ENCODE data around the gene MAN1C1.

The MAN1C1 gene

GRCh38 chr1:25744140-25744581 lies 127.6 kb downstream of the MAN1C1 start:
- DNase-seq: no peak

DNA sequence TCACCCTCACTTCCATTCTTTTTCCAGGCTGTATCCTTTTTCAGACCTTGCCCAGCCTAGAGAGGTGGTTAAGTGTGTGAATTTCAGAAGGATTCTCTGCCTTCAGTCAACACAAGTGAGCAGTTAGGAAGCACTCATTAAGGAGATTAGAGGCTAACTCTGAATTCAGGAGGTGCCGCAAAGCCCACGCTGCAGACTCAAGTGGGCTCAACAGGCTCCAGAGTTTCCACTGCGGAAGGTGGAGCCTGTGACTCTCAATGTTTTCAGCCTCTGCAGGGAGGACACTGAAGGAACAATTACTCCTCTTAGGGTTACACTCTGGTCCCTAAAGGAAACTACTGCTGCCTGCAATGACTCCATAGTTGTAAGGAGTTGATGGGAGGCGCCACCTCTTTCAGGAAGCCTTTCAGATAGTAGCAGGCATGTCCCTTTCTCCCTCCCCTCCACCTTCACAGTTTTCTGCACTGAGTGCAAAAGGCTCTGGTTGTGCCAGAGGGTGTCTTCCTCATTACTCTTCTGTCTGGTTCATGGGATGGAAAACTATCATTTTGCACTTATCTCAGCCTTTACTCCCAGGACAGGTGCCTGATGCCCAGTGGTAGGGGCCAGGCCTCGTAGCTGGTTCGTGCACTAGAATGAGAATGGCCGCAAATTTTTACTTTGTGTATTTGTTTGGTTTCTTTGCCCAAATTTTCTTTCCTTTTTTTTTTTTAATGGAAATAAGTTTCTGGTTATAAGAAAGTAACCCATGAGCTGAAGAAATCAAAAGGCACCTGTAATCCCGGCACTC lies 128.2 kb downstream of the MAN1C1 start:
- no peak for DNase-seq

GRCh38 chr1:25746299-25747045 lies 129.9 kb downstream of the MAN1C1 start:
- DNase-seq: no peak

DNA sequence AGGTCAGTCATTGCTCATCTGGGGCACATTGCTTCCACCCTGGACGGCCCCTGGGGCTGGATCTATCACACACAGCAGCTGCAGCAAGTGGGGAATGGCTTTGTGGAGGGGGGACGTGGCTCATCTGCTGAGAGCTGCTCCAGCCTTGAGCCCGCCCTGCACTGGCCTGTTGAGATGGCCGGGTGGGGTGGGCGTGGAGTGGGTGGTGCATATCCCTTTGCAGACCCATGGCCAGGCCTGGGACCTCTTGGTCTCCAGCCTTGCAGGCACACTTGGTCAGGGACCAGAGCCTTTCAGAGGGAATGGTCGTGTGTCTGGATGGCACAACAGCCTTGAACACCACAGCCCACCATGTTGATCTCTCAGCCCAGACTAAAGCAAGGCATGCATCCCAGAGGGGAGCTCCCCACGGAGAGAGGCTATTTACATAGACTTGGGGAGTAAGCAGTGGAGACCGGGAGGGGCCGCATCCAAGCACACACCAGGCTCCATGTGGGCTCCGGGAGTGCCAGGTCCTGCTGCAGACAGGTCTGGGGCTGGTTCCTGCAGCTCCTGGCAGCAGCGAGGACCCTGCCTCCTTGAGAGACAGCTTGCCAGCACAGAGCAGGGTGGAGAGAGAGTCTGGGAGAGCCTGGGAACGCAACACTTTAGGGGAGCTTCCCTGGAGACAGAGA lies 130.6 kb downstream of the MAN1C1 start:
- no peak for DNase-seq

DNA sequence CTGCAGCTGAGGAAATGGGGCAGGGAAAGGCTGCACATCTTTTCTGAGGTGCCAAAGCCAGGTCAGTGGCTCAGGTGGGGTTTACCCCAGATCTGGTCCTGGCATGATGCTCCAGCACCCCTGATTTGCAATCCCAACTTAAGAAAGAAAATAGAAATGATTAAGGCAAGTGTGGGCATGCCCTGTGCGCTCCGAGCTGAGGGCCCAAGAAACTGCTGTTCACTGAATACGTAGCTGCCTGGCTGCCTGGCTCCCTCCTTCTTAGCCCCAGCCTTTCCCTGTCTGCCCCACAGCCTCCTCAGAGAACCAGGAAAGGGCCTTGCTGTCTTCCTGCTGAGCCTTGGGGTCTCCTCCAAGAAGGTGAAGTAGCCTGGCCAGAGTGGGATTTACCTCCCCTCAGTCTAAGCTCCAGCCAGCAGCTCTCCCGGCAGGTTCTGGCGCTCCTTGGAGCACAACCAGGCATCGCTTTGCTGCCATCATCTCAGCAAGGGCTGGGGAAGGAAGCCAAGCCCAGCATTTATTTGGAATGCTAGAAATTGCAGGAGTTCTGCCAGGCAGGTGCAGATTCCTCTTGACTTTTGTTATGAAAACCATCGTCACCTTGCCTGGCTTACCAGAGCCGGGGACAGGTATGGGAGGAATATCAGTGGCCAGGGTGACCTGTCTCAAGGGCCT lies 132.1 kb downstream of the MAN1C1 start:
- DNase-seq: no peak

- no peak for DNase-seq
These were observed 134.5 kb downstream of the MAN1C1 start for GRCh38 chr1:25750923-25751605.

DNA sequence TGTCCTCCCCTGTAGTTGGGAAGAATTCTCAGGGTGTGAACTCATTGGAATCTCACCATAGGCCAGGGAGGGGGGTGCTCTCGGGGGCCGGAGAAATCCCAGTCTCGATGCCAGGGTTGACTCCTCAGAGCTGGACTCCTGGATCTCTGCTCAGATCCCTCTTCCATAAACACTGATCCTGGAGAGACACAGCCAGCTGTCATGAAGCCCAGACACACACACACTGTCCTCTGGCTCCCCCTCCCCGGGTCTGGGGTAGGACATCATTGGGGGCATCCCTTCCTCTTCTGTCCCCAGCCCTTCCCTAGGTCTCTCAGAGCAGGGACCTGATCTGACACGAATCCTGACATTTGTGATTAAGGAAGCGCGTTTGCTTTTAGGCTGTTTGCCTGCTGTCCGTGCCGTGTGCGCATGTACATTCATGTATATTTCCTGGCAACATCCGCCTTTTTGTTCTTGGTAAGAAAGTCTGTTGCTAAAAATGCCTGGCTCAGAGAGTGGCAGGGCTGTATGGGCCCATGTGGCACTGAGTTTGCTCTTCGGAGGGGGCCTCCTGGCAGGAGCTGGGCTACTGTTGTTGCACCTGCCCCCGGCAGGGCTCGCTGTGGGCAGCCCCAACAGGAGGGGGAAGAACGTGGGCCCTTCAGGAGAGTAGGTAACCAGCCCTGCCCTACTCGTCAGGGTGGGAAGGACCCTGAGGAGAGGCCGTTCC lies 138.0 kb downstream of the MAN1C1 start:
- DNase-seq: no peak

DNA sequence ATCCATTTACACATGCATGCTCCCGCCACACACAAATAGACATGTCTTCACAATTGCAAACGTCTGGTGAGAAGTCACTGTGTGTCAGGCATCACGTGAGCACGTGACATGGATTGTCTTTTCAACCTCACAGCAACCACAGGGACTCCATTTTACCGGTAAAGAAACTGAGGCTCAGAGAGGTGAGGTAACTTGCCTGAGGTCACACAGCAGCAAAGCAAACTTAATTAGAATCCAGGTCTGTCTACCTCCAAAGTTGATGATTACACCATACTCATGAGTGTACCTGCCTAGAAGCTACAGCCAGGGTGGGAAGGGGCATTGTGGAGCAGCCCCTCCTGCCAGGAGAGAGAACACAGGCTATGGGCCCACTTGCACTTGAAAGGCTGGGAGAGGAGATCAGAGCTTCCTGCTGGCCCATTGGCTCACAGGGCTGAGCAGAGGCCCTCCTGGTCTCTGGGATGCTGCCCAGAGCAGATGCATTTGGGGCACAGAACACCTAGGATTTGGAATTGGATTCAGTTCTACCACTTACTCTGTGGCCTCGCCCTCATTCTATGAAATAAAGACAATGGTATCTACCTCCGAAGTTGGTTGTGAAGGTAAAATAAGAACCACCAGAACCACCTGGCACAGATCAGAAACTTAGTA lies 139.0 kb downstream of the MAN1C1 start:
- DNase-seq: no peak

DNA sequence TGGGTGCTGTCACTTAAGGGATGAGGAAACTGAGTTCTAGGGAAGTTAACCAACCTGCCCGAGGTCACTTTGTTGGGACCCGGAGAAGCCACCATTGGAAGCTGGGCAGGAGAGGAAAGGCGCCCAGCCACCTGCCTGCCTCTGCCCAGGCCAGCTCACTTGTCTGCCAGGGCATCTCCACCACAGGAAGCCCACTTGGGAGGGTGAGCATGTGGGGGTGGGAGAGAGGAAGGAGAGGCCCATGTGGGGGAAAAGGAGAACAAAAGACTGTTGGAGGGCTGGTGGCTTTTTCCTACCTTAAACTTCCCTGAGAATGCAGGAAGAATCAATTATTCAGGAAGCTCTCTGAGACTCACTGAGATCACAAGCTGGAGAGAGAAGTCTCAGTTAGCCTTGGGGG lies 139.6 kb downstream of the MAN1C1 start:
- no peak for DNase-seq

DNA sequence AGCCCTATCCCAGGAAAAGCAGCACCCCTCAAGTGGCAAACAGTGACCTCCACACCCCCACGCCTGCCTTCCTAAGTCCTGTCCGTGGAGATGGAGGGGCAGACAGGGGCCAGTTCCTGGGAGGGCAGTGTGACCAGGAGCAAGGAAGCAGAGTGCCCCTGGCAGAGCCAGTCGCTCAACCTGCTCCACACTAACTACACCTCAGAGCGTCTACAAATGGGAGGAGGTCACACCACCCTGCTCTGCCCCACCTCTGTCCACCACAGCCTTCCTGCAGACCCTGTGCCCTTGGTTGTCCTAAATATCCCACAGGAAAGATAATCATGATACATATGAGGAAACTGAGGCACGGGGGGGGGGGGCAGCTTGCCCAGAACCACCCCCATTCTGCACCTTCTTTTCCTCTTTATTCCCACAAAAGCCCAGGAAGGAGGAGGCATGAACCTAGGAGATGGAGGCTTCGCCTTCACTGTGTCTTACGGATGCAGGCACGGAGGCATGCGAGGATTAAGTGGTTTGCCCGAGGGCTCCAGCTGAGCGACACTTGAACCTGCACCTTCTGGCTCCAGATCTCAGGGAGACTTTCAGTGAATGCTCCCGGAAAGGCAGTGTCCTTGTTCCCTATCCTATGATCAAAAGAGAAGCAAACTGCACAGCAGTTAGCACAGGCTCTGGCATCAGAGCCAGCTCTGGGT lies 140.7 kb downstream of the MAN1C1 start:
- no peak for DNase-seq

GRCh38 chr1:25757846-25758185 lies 141.2 kb downstream of the MAN1C1 start:
- no peak for DNase-seq

DNA sequence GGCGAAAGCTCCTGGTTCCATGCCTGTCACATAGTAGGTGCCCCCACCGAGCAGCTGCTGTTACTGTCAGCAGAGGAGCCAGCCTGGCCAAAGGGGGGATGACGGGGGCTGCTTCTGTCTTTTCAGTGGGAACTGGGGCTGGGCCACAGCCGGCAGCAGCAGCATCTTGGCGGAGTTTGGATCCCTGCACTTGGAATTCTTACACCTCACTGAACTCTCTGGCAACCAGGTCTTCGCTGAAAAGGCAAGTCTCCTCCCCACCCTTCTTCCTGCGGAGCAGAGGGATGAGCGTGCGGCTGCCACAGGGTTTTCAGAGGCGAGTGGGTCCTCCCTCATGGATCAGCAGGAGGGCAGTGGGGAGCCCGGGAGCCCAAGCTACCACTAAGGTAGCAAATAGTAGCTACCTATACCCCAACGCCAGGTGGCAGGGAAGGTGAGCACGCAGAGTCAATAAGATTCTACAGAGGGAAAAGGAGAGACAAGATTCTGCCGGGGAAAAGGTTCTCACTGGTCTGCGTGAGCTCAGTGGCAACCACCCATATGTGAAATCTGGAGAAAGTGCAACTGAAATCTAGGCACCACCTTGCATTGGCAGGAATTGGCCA lies 142.0 kb downstream of the MAN1C1 start:
- no peak for DNase-seq

DNA sequence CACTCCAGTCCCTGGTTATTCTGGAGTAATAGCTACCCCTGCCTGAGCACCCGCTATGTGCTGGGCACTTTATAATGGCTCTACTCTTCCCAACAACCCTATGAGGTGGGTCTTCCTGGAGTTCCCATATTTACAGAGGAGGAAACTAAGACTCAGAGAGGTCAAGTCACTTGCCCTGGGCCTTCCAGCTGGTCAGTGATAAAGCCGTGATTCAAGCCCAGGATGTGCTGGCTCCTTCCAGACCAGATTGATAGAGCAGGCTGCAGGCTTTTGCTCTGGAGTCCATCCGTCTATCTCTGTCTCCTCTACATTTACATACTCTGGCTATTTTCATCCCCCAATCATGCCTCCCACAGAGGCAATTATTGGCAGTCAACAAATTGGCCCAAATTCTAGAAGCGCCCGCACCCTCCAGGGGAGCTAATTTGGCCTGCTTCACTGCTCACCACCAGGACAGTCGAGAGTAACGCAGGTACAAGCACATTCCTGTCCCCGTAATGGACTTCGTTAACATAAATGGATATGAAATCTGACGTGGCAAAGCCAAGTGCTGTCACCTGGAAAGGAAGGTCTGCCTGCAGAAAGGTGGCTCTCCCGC lies 143.6 kb downstream of the MAN1C1 start:
- DNase-seq: no peak

DNA sequence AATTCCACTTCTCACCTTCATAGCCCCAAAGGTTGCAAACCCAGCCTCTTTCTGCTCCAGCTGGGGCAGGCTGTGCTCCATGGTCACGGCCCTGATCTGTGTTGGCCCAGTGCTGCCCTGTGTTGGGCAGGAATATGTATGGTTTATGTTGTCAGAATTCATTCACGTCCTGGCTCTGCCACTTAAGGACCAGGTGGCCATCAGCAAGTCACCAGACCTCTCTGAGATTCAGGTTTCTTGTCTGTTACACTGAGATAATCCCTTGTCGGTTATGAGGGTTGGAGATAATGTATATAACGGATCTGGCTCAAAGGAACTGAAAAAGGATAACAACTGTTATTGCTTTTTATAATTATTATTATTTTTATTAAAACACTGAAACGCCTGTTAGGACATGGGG lies 144.3 kb downstream of the MAN1C1 start:
- DNase-seq: no peak

- DNase-seq: no peak
These were observed 146.9 kb downstream of the MAN1C1 start for GRCh38 chr1:25763493-25763892.

- no peak for DNase-seq
These were observed 148.7 kb downstream of the MAN1C1 start for GRCh38 chr1:25765136-25765922.

DNA sequence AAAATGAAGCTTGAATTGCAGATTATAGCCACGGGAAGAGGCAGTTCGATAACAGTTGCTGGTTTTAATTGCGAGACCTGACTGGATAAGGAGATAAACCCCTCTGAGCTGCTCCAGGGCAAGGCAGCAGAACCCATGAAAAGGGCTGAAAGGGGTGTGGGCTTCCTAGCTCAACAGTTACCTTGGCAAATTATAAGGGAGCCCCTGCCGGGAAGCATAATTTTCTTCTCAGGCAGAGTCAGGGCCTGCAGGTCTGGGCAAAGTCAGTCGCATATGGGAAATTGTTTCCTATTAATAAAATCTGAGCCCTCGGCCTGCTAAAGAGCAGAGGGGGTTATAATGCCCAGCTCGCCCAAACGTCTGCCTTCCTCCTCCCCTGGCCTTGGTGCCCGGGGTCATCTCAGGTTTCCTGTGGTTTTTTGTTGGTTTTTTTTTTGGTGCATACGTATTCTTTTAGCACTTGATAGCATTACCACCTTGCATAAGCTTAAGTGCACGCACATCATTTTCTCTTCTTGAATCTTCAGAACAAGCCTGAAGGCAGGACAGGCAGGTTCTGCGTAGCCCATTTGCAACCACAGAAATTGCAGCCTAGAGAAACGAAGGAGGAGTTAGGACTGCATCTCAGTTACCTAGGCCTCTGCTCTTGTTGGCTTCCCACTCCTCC lies 149.5 kb downstream of the MAN1C1 start:
- DNase-seq: no peak

- DNase-seq: no peak
These were observed 150.3 kb downstream of the MAN1C1 start for GRCh38 chr1:25766721-25767436.
